ENCODE results near the gene ATP6V1G3.

DNA sequence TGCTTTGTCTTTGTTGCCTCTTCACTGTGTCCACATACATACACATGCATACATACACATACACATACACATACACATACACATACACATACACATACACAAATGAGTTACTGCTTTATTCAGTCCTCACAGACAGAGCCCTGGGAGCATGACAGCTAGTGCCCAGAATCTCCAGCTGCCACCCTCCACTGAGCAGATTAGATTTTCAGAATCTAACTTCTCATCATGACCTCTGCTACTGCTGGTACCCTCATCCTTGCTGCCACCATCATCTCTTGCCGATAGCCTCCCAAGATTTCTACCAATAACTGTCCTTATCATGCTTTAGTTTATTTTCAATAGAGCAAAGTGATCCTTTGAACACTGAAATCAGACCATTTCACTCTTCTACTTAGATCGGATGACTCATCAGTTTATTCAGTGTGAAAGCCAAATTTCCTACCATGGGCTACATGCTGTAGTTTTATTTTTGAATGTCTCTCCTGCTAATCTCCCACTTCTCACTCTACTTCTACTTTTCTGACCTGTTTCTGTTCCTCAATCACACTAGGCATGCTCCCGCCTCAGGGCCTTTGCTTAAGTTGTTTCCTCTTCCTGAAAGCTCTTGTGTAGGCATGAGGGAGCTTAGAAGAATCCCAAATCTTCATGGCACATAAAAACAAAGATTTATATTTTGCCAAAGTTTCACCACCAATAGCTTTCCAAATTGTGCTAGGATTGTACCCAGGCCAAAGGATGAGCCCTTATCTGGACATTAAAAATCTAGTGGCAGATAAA lies 43.0 kb downstream of the ATP6V1G3 start:
- TF ChIP-seq CTCF (IDR thresholded peaks at IDR 0.05) (no peak), POLR2A (IDR thresholded peaks at IDR 0.05) (no peak)
